Endothelial cell of umbilical vein (primary cell): ENCODE data around the gene FAM210A. TPM values are rescaled to one million over a fixed set of nuclear protein-coding genes. Genes with fewer than 3 reads are reported as not detected.

Experiments
- Bru-seq: library from RNA; stranded (reverse); fragments of 400-500 nt; gene quantifications from one replicate; lab custom pipeline; 2021; lab: Mats Ljungman, UMichigan
- BruChase-seq, 2 experiments: library from RNA; stranded (reverse); fragments of 400-500 nt; gene quantifications; one replicate each; lab custom pipeline; 2021; lab: Mats Ljungman, UMichigan
- BruUV-seq: library from RNA; stranded (reverse); fragments of 400-500 nt; replicated peaks from 2 replicates; lab custom pipeline; 2021; lab: Mats Ljungman, UMichigan
- CTCF ChIA-PET: fragments of 300-600, 350-600 bp; sonication (Branson Sonifier 250); formaldehyde crosslinking; loops from one replicate; lab custom pipeline; 2021; ENCODE audit warnings: antibody characterized with exemption, inconsistent platforms; lab: Charles Lee
- POLR2A ChIA-PET: fragments of 300-600, 350-600 bp; sonication (Branson Sonifier 250); formaldehyde crosslinking; loops from one replicate; lab custom pipeline; 2021; ENCODE audit warnings: antibody characterized with exemption, inconsistent platforms; lab: Charles Lee
- DNase-seq: peaks from one replicate; pipeline ENCODE4 v3.0.0-alpha.2; 2011; ENCODE audit warnings: low read depth, low spot score
- FAIRE-seq: peaks from 2 replicates; lab custom pipeline; 2011; peaks lifted over from hg19 to GRCh38; lab: Jason Lieb, UNC
- H2AFZ ChIP-seq: 2 replicates; pipeline ENCODE4 v1.6.0; 2012; ENCODE audit warnings: low read depth, low read length, control low read depth, inconsistent platforms
- H3K27ac ChIP-seq: 2 replicates; pipeline ENCODE4 v1.5.1; 2011; ENCODE audit warnings: low read depth, mild to moderate bottlenecking, control low read depth, low read length, moderate library complexity; ENCODE audit not compliant: insufficient read depth
- H3K27me3 ChIP-seq, 2 experiments: 2 replicates each; pipeline versions ENCODE4 v1.6.0 to v1.6.1; 2011; ENCODE audit warnings: low read length in 2 of 2, mixed read lengths in 1 of 2; ENCODE audit not compliant: control insufficient read depth in 2 of 2, insufficient read depth in 2 of 2
- H3K36me3 ChIP-seq, 2 experiments: 2 replicates in 1 of 2; 3 replicates in 1 of 2; pipeline ENCODE4 v1.5.1; 2011; ENCODE audit warnings: low read length in 2 of 2, mild to moderate bottlenecking in 1 of 2, moderate library complexity in 1 of 2; ENCODE audit not compliant: control insufficient read depth in 2 of 2, insufficient read depth in 2 of 2; ENCODE audit errors: extremely low read depth in 1 of 2
- H3K4me1 ChIP-seq: 3 replicates; pipeline ENCODE4 v1.5.1; 2011; ENCODE audit warnings: mild to moderate bottlenecking, low read length; ENCODE audit not compliant: control insufficient read depth, insufficient read depth; ENCODE audit errors: extremely low read depth
- H3K4me2 ChIP-seq: 2 replicates; pipeline ENCODE4 v1.6.1; 2011; ENCODE audit warnings: low read length, control low read depth, mixed read lengths; ENCODE audit not compliant: insufficient read depth
- H3K4me3 ChIP-seq, 3 experiments: fragments of 200-600 bp in 1 of 3; sonication (generic), shearing (Covaris generic) in 1 of 3; replicated peaks in 1 of 3; 2 replicates each; pipeline ENCODE4 v1.5.1; 2011 to 2016; ENCODE audit warnings: control low read depth in 3 of 3, low read length in 3 of 3, mild to moderate bottlenecking in 2 of 3, inconsistent platforms in 1 of 3, low read depth in 1 of 3, moderate library complexity in 1 of 3; ENCODE audit not compliant: insufficient read depth in 1 of 3
- H3K79me2 ChIP-seq: 2 replicates; pipeline ENCODE4 v1.6.0; 2012; ENCODE audit warnings: low read length, inconsistent platforms; ENCODE audit not compliant: control insufficient read depth, insufficient read depth
- H3K9ac ChIP-seq: replicated peaks from 2 replicates; pipeline ENCODE3; 2011; ENCODE audit warnings: low read length, control low read depth; ENCODE audit not compliant: insufficient read depth; ENCODE audit errors: extremely low read depth
- H3K9me1 ChIP-seq: replicated peaks from 3 replicates; pipeline ENCODE4 v1.6.0; 2011; ENCODE audit warnings: mild to moderate bottlenecking, low read length; ENCODE audit not compliant: control insufficient read depth, insufficient read depth; ENCODE audit errors: extremely low read depth
- H3K9me3 ChIP-seq: replicated peaks from 2 replicates; pipeline ENCODE4 v1.5.1; 2012; ENCODE audit warnings: low read length, inconsistent platforms; ENCODE audit not compliant: control insufficient read depth, insufficient read depth
- H4K20me1 ChIP-seq: replicated peaks from 2 replicates; pipeline ENCODE3; 2011; ENCODE audit warnings: mild to moderate bottlenecking, low read length; ENCODE audit not compliant: control insufficient read depth, insufficient read depth; ENCODE audit errors: extremely low read depth
- EZH2 ChIP-seq: IDR thresholded peaks from 2 replicates; pipeline ENCODE4 v1.6.1; 2012; ENCODE audit warnings: borderline replicate concordance, low read depth, mild to moderate bottlenecking, moderate library complexity, low read length, inconsistent platforms; ENCODE audit not compliant: severe bottlenecking
- FOS ChIP-seq: IDR thresholded peaks from 2 replicates; pipeline ENCODE4 v1.6.1; 2011; ENCODE audit warnings: mild to moderate bottlenecking, low read length, moderate library complexity, borderline replicate concordance; ENCODE audit not compliant: insufficient read depth
- MAX ChIP-seq: IDR thresholded peaks from 2 replicates; pipeline ENCODE4 v1.6.1; 2011; ENCODE audit not compliant: insufficient read depth, insufficient read length
- MYC ChIP-seq: IDR thresholded peaks from one replicate; pipeline ENCODE4 v1.6.1; 2011; ENCODE audit warnings: mild to moderate bottlenecking, low read depth, low read length
- POLR2A ChIP-seq: IDR thresholded peaks from 2 replicates; pipeline ENCODE4 v1.6.1; 2012; ENCODE audit warnings: low read depth, mild to moderate bottlenecking, control low read depth, low read length
- POLR2AphosphoS5 ChIP-seq: IDR thresholded peaks from 2 replicates; pipeline ENCODE4 v1.6.1; 2012; ENCODE audit warnings: low read depth, mild to moderate bottlenecking, control low read depth, low read length, moderate library complexity; ENCODE audit not compliant: insufficient read depth
- dilution Hi-C: fragments of 300-500 bp; cut with MboI; formaldehyde crosslinking; loops from one replicate; pipeline ENCODE4 v1.15.0; 2019; ENCODE audit warnings: low sequenced_read_pairs; ENCODE audit not compliant: extremely low pct_ligation_motif_present
- intact Hi-C: fragments of 100-400 bp; cut with micrococcal nuclease; formaldehyde crosslinking; loops from one replicate; pipeline ENCODE4 v1.10.0; 2022
- long read RNA-seq: library from polyadenylated mRNA; stranded (forward); transcript quantifications from one replicate; pipeline ENCODE4 v2.0.0, GENCODE V29; 2021
- polyA minus RNA-seq, 3 experiments: library from RNA; depleted of rRNA, polyadenylated mRNA; stranded (reverse); fragments of >200 nt; gene quantifications; 1 replicate in 1 of 3; 2 replicates in 2 of 3; pipeline ENCODE4 v1.2.3, GENCODE V29; 2011
- polyA plus RNA-seq, 4 experiments: library from polyadenylated mRNA; depleted of rRNA in 3 of 4; stranded (reverse) in 3 of 4; unstranded in 1 of 4; fragments of >200 nt; gene quantifications; 2 replicates each; pipeline versions ENCODE4 v1.2.1 to v1.2.3, GENCODE V29; 2011 to 2012; ENCODE audit warnings: missing spikeins in 1 of 4
- total RNA-seq: library from RNA; stranded (reverse); gene quantifications from 2 replicates; pipeline ENCODE4 v1.2.3, GENCODE V29; 2021

The FAM210A gene, protein sequence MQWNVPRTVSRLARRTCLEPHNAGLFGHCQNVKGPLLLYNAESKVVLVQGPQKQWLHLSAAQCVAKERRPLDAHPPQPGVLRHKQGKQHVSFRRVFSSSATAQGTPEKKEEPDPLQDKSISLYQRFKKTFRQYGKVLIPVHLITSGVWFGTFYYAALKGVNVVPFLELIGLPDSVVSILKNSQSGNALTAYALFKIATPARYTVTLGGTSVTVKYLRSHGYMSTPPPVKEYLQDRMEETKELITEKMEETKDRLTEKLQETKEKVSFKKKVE
- total RNA-seq (14.6 and 17.3 TPM in 2 replicates), polyA plus RNA-seq (6.9 and 7.1 TPM in 2 replicates), polyA minus RNA-seq (13.0 and 19.3 TPM in 2 replicates), Bru-seq, nascent RNA (percentile 79 among the genes with signal in this experiment), BruChase-seq, experiment 1, labeled RNA remaining after a 6-hour chase (percentile 69 among the genes with signal in this experiment), BruChase-seq, experiment 2, labeled RNA remaining after a 2-hour chase (percentile 74 among the genes with signal in this experiment)
- polyA plus RNA-seq (2011; cell fraction: cytosol; rRNA removed): 11.5 and 12.9 TPM in 2 replicates
- 8.0 and 9.1 TPM in 2 replicates for polyA plus RNA-seq (2011; cell fraction: nucleus; rRNA removed)
- 6.9 and 12.0 TPM in 2 replicates for polyA plus RNA-seq (2012)
- polyA minus RNA-seq (2011; cell fraction: cytosol; rRNA and poly(A)+ RNA removed): 20.3 TPM
- 7.6 and 9.9 TPM in 2 replicates for polyA minus RNA-seq (2011; cell fraction: nucleus; rRNA and poly(A)+ RNA removed)
- long read RNA-seq, full-length matches to known transcripts: 18 of 25 reads
- long read RNA-seq, partial matches to known transcripts: 1 of 25 reads
- long read RNA-seq, other reads (novel, unspliced or antisense): 6 of 25 reads

GRCh38 chr18:13726232-13726971, at the start of gene FAM210A, which contains the start of gene RNMT:
FAM210A (minus strand) TSS chr18:13726558; CDS start chr18:13682077, 44,481 bp downstream.
RNMT (plus strand) TSS chr18:13726673; CDS start chr18:13731518, 4,845 bp downstream.
- H3K4me1 ChIP-seq: peaks cover 19% of the 10 kb centered on the region
- DNase-seq (peak; percentile 97), FAIRE-seq (peak; percentile 99)
- peak within 1 kb of the TSS; percentile 78 to 98 (median 94) for H3K4me3 ChIP-seq
- no peaks in the 10 kb centered on the region for H3K36me3 ChIP-seq
- ChIA-PET POLR2A (interaction anchor here (1.0 kb wide), 1 partner anchor 9 kb away, joined by 3 read pairs; no protein-coding TSS in a partner anchor), CTCF (interaction anchor here (1.3 to 1.9 kb wide), 3 partner anchors 9 to 168 kb away, joined by 4 to 8 read pairs (median 5); no protein-coding TSS in a partner anchor)
- H3K9me1 ChIP-seq: no peaks in the 10 kb centered on the region
- no peaks in the 10 kb centered on the region for H4K20me1 ChIP-seq
- dilution Hi-C loops: no loop called here
- peak within 1 kb of the TSS; percentile 94 for H3K9ac ChIP-seq
- intact Hi-C loops: loop anchor here (1.0 to 10.0 kb wide), 3 partner anchors 71 to 262 kb away; no protein-coding TSS in a partner anchor
- no peaks in the 10 kb centered on the region for H3K27me3 ChIP-seq
- H3K27ac ChIP-seq: peak within 1 kb of the TSS; percentile 87
- H3K79me2 ChIP-seq: peaks cover 73% of the 10 kb centered on the region
- peak within 1 kb of the TSS; percentile 99 for H3K4me2 ChIP-seq
- no TSS peak for BruUV-seq
- peak; percentile 73 for TF ChIP-seq POLR2AphosphoS5
- TF ChIP-seq FOS: no peak
- peak; percentile 79 for TF ChIP-seq POLR2A
- TF ChIP-seq MAX: peak; percentile 100
- TF ChIP-seq MYC: peak; percentile 88
- TF ChIP-seq EZH2: no peak
- peak within 1 kb of the TSS; percentile 69 for H2AFZ ChIP-seq
- no peaks in the 10 kb centered on the region for H3K9me3 ChIP-seq
